GF-D8 (cell line): ENCODE measurements around the gene LDB2.
"Not testable (repeated sequence)": the region's sequence is repeated elsewhere in the genome, so short reads cannot be mapped to it uniquely, and the experiment has no call there.

Source experiments
- DNase-seq: peaks from one replicate; lab custom pipeline; 2025; lab: John Stamatoyannopoulos, UW

LDB2 gene

GRCh38 chr4:16544869-16545268, 353.6 kb downstream of the LDB2 start:
- no peak for DNase-seq

- DNase-seq = no peak
Observed at GRCh38 chr4:16544251-16544721, 354.2 kb downstream of the LDB2 start.

GRCh38 chr4:16537926-16538325, 360.5 kb downstream of the LDB2 start:
- DNase-seq = no peak

GRCh38 chr4:16532240-16532970, 366.0 kb downstream of the LDB2 start:
- DNase-seq = no peak

- DNase-seq = no peak
Observed at GRCh38 chr4:16530688-16531635, 367.5 kb downstream of the LDB2 start.

GRCh38 chr4:16524911-16525554, 373.4 kb downstream of the LDB2 start:
- DNase-seq = no peak

- no peak for DNase-seq
Observed at GRCh38 chr4:16524406-16524805, 374.0 kb downstream of the LDB2 start.

- not testable (repeated sequence) for DNase-seq
Observed at GRCh38 chr4:16523526-16523925, 374.9 kb downstream of the LDB2 start.

GRCh38 chr4:16521156-16521915, 377.1 kb downstream of the LDB2 start:
- no peak for DNase-seq

GRCh38 chr4:16516796-16517439, 381.5 kb downstream of the LDB2 start:
- no peak for DNase-seq

- DNase-seq = no peak
Observed at GRCh38 chr4:16513876-16514275, 384.6 kb downstream of the LDB2 start.

GRCh38 chr4:16508968-16509367, 389.5 kb downstream of the LDB2 start:
- DNase-seq = no peak

GRCh38 chr4:16505726-16506125, 392.7 kb downstream of the LDB2 start:
- DNase-seq = no peak

GRCh38 chr4:16505267-16505666, 393.2 kb downstream of the LDB2 start:
- no peak for DNase-seq

GRCh38 chr4:16503421-16504100, 394.9 kb downstream of the LDB2 start:
- no peak for DNase-seq

- no peak for DNase-seq
Observed at GRCh38 chr4:16498978-16499377, 399.5 kb downstream of the LDB2 start.

- no peak for DNase-seq
Observed at GRCh38 chr4:16496501-16496900, 401.9 kb downstream of the LDB2 start.

GRCh38 chr4:16492872-16493271, 405.6 kb downstream of the LDB2 start:
- DNase-seq = no peak

GRCh38 chr4:16489226-16489625, 409.2 kb downstream of the LDB2 start:
- no peak for DNase-seq

GRCh38 chr4:16488084-16488483, 410.4 kb downstream of the LDB2 start:
- no peak for DNase-seq

- DNase-seq = no peak
Observed at GRCh38 chr4:16484711-16485110, 413.7 kb downstream of the LDB2 start.
